HG03108 (cell line): ENCODE measurements around the gene NAMPT.
"Not testable (repeated sequence)": the region's sequence is repeated elsewhere in the genome, so short reads cannot be mapped to it uniquely, and the experiment has no call there.

ENCODE experiments used
- ATAC-seq: cut with Tn5 transposase; IDR thresholded peaks from one replicate; pipeline ENCODE4 v1.9.1; 2021; ENCODE audit warnings: moderate library complexity; ENCODE audit not compliant: unreplicated experiment

NAMPT gene

DNA sequence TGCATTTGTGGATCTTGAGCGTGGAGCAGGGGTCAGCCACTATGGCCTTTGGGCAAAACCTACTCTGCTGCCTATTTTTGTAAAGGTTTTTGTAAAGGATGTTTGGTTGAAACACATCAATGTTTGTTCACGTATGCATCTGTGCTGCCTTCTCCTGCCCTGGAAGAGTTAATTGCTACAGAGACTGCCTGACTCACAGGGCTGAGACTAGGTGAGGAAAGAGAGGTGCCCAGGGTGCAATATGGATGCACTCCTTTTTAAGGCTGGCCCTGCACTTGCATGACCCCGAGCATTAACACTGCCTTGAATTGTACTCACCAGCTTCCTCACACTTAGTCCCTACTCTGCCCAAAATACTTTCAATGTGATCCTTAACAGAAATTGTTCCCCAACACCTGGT is 20.9 kb upstream of the NAMPT start:
- ATAC-seq = no peak

DNA sequence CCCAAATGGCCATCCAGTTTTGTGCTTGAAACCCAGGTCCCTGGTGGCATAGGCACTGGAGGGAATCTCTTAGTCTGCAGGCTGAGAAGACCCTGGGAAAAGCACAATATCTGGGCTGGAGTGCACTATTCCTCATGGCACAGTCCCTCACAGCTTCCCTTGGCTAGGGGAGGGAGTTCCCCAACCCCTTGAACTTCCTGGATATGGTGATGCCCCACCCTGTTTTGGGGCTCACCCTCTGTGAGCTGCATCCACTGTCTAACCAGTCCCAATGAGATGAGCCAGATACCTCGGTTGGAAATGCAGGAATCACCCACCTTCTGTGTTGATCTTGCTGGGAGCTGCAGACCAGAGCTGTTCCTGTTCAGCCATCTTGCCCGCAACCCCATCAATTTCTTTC is 19.8 kb upstream of the NAMPT start:
- ATAC-seq = no peak

- ATAC-seq = not testable (repeated sequence)
Observed at GRCh38 chr7:106298631-106299030, 13.8 kb upstream of the NAMPT start.

GRCh38 chr7:106298155-106298554 is 13.4 kb upstream of the NAMPT start:
- ATAC-seq = not testable (repeated sequence)

DNA sequence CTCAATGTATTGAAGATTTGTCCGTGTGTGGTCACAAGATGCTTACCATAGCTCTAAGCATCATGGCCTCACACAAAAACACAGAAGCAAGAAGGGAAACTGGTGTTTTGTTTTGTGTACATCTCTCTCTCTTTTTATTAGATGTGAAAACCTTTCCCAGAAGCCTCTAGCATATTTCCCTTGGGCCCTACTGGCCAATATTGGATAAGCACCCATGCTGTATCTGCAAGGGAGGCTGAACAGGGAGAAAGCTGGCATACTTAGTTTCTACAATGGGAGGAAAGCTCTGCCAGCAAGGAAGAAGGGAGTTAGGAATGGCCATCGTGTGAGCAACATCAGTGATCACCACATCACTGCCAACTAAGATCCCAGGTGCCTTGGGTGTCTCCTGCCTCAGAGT is 9.6 kb upstream of the NAMPT start:
- ATAC-seq = no peak

GRCh38 chr7:106291247-106291646 is 6.5 kb upstream of the NAMPT start:
- no peak for ATAC-seq

GRCh38 chr7:106290319-106290718 is 5.5 kb upstream of the NAMPT start:
- ATAC-seq = no peak

- ATAC-seq = no peak
Observed at GRCh38 chr7:106289848-106290247, 5.1 kb upstream of the NAMPT start.

- ATAC-seq = no peak
Observed at GRCh38 chr7:106288263-106288662, 3.5 kb upstream of the NAMPT start.

DNA sequence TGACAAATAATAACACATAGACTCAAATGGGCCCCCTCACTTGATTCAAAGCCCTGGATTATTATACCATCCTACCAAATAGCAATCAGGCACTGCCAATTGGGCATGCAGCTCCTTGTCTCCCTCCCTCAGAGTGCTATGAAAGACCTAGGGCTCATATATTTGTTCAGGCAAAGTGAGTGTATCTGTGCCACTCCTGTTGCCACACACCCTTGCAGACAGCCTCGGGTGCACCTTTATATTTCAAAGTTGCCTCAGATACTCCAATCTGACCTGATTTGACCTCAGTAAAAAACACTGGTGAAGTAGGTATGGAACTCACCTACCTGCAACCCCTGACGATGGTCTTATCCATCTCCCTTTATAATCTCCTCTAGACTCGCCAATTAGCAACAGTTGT is 3.0 kb upstream of the NAMPT start:
- no peak for ATAC-seq

- ATAC-seq = peak; percentile 27
Observed at GRCh38 chr7:106285855-106286492, 1.2 kb upstream of the NAMPT start.

DNA sequence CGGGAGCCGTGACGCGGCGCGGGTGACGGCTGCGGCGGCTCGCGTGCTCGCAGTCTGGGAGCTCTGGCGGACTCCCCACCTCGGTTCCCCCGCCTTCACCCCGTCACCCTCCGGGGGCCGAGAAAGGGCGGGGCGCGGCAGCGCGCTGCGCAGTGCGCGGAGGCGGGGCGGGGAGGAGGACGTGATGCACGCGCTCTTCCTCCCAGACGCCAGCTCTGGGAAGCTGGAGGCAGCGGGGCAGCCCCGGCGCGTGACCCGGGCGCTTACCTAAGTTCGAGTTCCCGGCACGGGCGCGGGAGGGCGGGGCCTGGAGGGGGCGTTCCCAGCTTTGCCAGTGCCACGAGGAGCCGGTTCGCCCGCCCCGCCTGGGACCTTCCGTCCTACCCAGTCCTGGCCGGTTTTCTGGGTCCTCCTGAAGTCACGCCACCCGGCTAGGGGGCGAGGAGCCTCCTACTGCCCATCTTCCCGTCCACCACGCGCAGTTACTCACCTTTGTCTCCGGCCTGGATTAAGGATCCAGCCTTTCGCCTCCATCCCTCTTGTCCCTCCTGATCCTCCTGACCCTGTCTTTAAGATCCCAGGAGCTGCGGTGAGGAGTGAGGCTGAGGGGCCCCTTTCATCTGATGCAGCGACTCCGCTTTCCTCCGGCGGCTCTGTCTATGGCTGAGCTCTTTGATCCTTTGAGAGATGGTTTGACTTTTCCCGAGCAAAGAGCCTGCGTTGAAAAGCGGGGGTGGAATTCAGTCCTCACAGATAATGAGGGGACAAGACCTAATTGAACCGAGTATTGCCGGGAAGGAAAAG is 470 bp upstream of the NAMPT start:
- peak; percentile 78 for ATAC-seq

GRCh38 chr7:106283831-106284713 is 711 bp downstream of the NAMPT start:
- no peak for ATAC-seq

- ATAC-seq = no peak
Observed at GRCh38 chr7:106283501-106283830, 1.3 kb downstream of the NAMPT start.

DNA sequence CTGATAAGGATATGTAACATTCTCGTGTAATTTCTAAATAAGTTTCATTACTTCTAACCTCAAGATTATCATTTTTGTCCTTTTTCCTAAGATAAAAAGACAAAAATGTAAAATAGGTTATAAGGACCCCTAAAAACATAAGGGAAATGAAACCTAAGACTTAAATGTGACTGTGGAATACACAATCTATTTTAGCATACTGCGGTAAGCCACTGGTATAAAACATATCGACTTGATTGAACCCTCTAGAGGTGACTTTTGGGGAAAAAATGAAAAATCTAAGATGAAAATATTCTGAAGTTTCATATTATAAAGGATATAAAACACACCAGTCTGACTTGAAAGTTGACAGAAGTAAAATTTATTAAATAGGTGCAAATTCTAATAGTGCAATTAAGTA is 1.9 kb downstream of the NAMPT start:
- no peak for ATAC-seq

DNA sequence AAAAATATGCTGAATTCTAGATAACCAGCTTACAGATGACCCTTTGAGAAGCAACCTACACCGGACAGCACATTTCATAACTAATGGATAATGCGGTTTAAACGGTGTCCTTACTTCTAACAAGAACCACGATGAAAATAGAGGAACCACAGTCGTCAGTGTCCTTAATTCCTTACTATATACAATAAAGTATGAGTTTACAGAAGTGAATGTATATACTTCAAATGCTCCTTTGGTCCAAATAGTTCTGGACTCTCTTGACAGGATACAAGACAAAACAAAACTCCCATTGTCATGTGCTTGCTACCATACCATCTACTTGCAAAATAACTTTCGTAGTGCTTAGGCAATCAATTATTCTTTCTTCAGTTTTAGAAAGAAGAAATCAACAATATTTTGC is 2.4 kb downstream of the NAMPT start:
- no peak for ATAC-seq

DNA sequence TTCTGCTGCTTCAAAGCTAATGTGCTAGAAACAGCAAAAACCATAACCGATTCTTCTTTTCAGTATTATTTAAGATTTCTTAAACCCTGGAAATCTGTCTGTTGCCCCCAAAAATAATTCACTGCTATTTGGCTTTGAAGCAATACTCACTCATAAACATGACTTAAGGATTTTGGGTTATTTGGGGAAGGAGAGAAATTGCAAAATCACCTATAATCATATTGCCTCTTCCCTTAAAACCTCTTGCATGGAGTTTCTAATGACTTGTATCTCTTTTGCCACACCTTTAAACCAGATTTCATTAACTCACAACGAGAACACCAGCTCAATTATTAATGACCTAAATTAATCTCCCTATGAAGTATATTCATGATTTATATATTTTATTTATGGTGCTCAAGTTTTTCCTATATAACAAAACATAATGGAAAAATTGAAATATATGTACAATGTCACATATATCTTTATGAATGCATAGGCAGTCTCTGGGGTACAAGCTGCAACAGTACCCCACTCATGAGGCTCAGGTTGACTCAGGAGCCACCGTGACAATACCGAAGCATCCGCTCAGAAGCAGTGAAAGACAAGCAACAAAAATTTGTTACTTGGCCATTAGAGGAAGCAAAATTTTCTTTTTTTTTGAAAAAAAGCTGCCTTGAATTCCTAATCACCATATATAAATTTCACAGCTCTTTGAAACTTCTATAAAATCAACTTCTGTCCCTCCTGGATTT is 3.0 kb downstream of the NAMPT start:
- ATAC-seq = no peak

DNA sequence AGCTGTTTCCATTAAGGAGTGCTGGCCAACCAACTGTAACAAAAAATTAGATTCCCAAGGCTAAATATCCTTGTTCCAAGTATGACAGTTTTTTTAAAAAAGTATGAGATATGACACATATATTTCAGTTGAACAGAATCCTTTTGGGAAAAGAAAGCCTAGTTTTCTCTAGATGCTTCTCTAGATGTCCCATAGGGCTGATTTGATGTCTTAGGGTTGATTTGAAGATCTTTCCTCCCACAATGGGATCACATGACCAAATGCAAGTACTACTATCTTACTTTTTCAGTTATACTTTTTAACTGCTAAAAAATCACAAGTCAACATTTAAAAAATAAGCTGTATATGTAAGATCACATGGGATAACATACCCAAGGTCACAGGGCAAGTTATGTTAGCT is 3.7 kb downstream of the NAMPT start:
- no peak for ATAC-seq

DNA sequence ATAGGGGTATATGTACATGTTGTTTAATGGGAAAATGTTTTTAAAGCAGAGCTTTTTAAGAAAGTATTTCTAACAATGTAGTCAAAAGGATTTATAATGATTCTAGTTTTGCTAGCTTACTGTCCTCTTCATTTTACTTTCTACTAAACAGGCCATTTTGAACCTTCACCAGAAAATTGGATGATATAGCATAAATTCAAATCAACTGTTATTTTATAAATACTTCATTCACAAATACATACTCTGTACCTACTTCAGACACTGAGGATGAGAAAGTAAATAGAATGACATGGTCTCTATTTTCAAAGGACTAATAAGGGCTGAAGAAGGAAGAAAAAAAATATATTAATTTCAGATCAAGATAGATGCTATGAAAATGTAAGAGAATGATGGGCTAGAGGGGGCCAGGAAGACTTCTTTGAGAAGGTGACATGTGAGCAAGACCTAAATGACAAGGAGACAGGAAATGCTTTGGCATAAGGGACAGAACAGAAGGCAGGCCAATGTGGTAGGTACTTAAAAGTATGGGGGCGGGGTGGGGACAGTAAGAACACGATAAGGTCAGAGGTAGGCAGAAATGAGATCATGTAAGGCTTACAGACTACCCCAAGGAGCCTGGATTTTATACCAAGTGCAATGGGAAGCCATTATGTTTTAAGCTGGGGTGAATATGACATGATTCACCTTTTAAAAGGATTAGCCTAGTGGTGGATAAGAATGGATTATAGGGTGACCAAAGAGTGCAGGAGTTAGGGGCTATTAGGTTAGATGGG is 5.2 kb downstream of the NAMPT start:
- ATAC-seq = no peak

DNA sequence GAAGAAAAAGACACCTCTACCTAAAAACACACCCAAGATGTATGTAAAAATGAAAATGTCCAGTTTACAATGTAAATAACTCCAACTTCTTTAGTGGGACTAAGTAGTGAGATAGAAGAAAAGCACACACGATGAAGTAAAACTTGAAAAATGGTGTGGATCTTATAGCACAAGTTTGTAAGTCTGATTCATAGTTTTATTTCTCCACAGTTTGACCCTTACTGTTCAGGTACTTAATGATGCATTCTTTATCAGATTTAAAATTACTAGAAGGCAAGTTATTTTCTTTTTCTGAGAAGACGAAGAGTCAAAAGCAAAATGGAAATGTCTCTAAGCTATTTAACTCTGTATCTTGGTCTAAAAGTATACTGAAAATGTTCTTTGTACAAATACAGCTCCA is 6.1 kb downstream of the NAMPT start:
- ATAC-seq = no peak
